Measurements from ENCODE around the gene DLL1.

DLL1 gene

GRCh38 chr6:170286934-170287265 is 4.0 kb downstream of the DLL1 start:
- H3K4me3 ChIP-seq (ENCODE audit: control insufficient read depth, low read depth, low read length) = no peak overlapping the region
- TF ChIP-seq CTCF (IDR thresholded peaks at IDR 0.05; ENCODE audit: control insufficient read depth, insufficient read depth, low read depth, low read length, missing control alignments) = no peak
- no peak for DNase-seq (ENCODE audit: low read depth)

GRCh38 chr6:170286246-170286933 is 4.5 kb downstream of the DLL1 start:
- DNase-seq (ENCODE audit: low read depth) = no peak
- TF ChIP-seq CTCF (IDR thresholded peaks at IDR 0.05; ENCODE audit: control insufficient read depth, insufficient read depth, low read depth, low read length, missing control alignments) = no peak
- H3K4me3 ChIP-seq (ENCODE audit: control insufficient read depth, low read depth, low read length) = no peak overlapping the region

- DNase-seq (ENCODE audit: low read depth) = no peak
- no peak overlapping the region for H3K4me3 ChIP-seq (ENCODE audit: control insufficient read depth, low read depth, low read length)
- TF ChIP-seq CTCF (IDR thresholded peaks at IDR 0.05; ENCODE audit: control insufficient read depth, insufficient read depth, low read depth, low read length, missing control alignments) = no peak
Measured at GRCh38 chr6:170285482-170285881, 5.4 kb downstream of the DLL1 start.

GRCh38 chr6:170284866-170285469 is 5.9 kb downstream of the DLL1 start:
- TF ChIP-seq CTCF (IDR thresholded peaks at IDR 0.05; ENCODE audit: control insufficient read depth, insufficient read depth, low read depth, low read length, missing control alignments) = no peak
- no peak for DNase-seq (ENCODE audit: low read depth)
- H3K4me3 ChIP-seq (ENCODE audit: control insufficient read depth, low read depth, low read length) = no peak overlapping the region

DNA sequence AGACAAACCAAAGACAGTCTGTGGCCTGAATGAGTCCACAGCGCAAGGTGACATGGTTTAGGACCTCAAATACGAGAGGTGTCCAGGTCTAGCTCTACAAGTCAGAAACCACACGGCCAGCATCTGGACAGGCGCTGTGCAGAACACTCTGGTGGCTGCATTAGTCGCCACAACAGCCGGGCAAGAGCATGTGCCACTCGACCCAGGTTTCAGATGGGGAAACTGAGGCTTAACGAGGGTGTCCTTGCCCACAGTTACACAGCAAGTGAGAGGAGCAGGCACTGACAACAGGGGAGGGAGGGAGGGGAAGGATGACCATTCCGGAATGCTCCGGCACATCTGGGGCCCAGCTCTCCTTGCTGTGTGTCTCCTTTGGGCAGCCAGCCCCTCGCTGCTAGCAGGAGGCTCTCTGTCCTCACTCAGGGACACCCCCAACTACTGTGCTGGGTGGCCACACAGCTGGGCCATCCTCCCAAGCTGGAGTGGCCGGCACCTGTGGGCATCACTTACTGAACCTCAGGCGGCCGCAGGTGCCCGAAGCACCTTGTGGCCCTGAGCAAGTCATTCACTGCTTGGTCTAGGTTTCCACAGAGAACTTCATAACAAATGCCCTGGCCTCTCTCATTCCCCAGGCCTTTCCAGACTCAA is 6.6 kb downstream of the DLL1 start:
- TF ChIP-seq CTCF (IDR thresholded peaks at IDR 0.05; ENCODE audit: control insufficient read depth, insufficient read depth, low read depth, low read length, missing control alignments) = no peak
- no peak overlapping the region for H3K4me3 ChIP-seq (ENCODE audit: control insufficient read depth, low read depth, low read length)
- DNase-seq (ENCODE audit: low read depth) = no peak

DNA sequence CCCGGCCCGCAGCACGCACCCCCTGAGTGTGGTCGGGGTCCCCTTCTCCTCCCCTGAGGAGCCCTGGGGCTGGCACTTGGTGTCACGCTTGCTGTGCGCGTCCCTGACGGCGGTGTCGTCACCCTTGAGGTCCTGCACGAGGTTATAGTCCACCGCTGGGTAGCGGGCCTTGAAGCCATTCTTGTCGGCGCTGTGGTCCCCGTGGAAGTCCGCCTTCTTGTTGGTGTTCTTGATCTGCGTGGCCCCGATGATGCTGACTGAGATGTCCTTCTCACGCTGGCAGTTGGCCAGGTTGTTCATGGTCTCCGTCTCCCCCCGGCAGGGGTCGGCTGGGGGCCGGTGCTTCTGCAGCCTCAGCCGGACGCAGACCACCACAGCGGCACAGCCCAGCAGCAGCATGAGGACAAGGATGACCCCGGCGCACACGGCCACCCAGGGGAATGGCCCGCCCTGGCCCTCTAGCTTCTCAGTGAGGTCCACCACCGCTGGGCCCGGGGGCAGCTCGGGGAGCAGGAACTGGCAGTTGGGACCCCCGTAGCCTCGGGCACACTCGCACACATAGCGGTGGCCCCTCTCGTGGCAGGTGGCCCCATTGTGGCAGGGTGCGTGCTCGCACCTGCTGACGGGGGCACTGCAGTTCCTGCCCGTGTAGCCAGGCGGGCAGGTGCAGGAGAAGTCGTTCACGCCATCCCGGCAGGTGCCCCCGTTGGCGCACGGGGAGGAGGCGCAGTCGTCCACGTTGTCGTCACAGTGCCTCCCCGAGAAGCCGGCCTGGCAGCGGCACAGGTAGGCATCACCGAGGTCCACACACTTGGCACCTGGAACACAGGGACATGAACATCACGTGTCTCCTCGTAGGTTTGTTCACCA is 7.4 kb downstream of the DLL1 start:
- DNase-seq (ENCODE audit: low read depth) = no peak
- TF ChIP-seq CTCF (IDR thresholded peaks at IDR 0.05; ENCODE audit: control insufficient read depth, insufficient read depth, low read depth, low read length, missing control alignments) = no peak
- no peak overlapping the region for H3K4me3 ChIP-seq (ENCODE audit: control insufficient read depth, low read depth, low read length)

Data from AG09309 (cell line).